ENCODE measurements around the gene LRRN2.

DNA sequence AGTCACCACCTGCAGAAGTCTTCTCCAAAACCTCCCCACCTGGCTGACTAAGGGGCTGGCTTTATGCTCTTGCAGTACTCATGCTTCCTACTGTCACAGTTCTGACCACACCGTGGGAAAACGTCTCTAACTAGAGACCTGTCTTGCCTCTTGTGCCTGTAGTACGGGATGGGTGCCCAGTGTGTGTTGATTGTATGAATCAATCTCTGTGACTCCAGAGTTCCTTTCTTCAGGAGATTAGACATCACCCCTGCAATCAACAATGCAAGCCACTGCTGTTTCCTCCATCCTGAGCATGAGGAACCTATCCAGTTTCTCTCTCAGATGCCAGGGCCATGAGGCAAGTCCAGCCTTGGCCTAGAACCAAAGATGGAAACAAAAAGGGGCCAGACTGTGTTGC lies 64.1 kb downstream of the LRRN2 start:
- no peak for TF ChIP-seq CTCF (IDR thresholded peaks at IDR 0.05; ENCODE audit: low read length)
- TF ChIP-seq EZH2 (IDR thresholded peaks at IDR 0.05; ENCODE audit: borderline replicate concordance, low read length) = no peak
